KMS-11 (cell line): ENCODE measurements around the gene FNDC3B.

Experiments
- H2AFZ ChIP-seq: fragments of 200-600 bp; sonication (generic); 2 replicates; pipeline ENCODE4 v1.6.1; 2016; ENCODE audit warnings: antibody characterized with exemption, mixed run types, low read depth
- H3K27ac ChIP-seq: fragments of 200-600 bp; sonication (generic); 2 replicates; pipeline ENCODE4 v1.6.1; 2016; ENCODE audit warnings: mild to moderate bottlenecking, mixed run types
- H3K27me3 ChIP-seq: fragments of 200-600 bp; sonication (generic); 2 replicates; pipeline ENCODE4 v1.6.1; 2017; ENCODE audit warnings: mild to moderate bottlenecking, low read depth, mixed run types, moderate library complexity; ENCODE audit not compliant: insufficient read depth
- H3K36me3 ChIP-seq: fragments of 200-600 bp; sonication (generic); 2 replicates; pipeline ENCODE4 v1.6.1; 2017; ENCODE audit warnings: mild to moderate bottlenecking, mixed run types; ENCODE audit not compliant: insufficient read depth
- H3K4me1 ChIP-seq: fragments of 200-600 bp; sonication (generic); 2 replicates; pipeline ENCODE4 v1.6.1; 2016; ENCODE audit warnings: mild to moderate bottlenecking, low read depth, mixed run types; ENCODE audit not compliant: poor library complexity, severe bottlenecking
- H3K4me2 ChIP-seq: fragments of 200-600 bp; sonication (generic); 2 replicates; pipeline ENCODE4 v1.7.0; 2016; ENCODE audit warnings: mild to moderate bottlenecking, mixed run types
- H3K4me3 ChIP-seq: fragments of 200-600 bp; sonication (generic); IDR thresholded peaks from 2 replicates; pipeline ENCODE4 v1.6.1; 2017; ENCODE audit warnings: low read depth, low read length, mixed read lengths; ENCODE audit not compliant: insufficient read depth
- H3K79me2 ChIP-seq: fragments of 200-600 bp; sonication (generic); 2 replicates; pipeline ENCODE4 v1.6.1; 2016; ENCODE audit warnings: low read depth, mixed run types; ENCODE audit not compliant: insufficient read depth
- H3K9ac ChIP-seq: fragments of 200-600 bp; sonication (generic); 2 replicates; pipeline ENCODE4 v1.6.1; 2016; ENCODE audit warnings: mild to moderate bottlenecking, mixed run types
- H4K20me1 ChIP-seq: fragments of 200-600 bp; sonication (generic); 2 replicates; pipeline ENCODE4 v1.6.1; 2016; ENCODE audit warnings: mild to moderate bottlenecking, mixed run types; ENCODE audit not compliant: insufficient read depth
- CTCF ChIP-seq: fragments of 200-600 bp; sonication (generic); conservative IDR thresholded peaks from 2 replicates; pipeline ENCODE4 v1.6.1; 2017; ENCODE audit warnings: low read depth, mild to moderate bottlenecking, antibody characterized with exemption, low read length, moderate library complexity, mixed read lengths

Gene FNDC3B

GRCh38 chr3:172415323-172415722 is 375.9 kb downstream of the FNDC3B start:
- Histone ChIP-seq H3K79me2 (no peaks in the 10 kb centered on the region), H3K27me3 (no peaks in the 10 kb centered on the region), H3K9ac (no peak overlapping the region), H3K4me3 (no peak overlapping the region), H3K36me3 (no peaks in the 10 kb centered on the region), H4K20me1 (no peaks in the 10 kb centered on the region), H3K4me2 (no peak overlapping the region; the same call in 1 of the 2 replicates), H3K27ac (no peak overlapping the region), H2AFZ (no peak overlapping the region), H3K4me1 (peaks cover 10% of the 10 kb centered on the region)
- TF ChIP-seq CTCF = no peak

GRCh38 chr3:172437713-172438112 is 398.3 kb downstream of the FNDC3B start:
- Histone ChIP-seq H3K4me1 (no peaks in the 10 kb centered on the region), H3K4me2 (no peak overlapping the region), H3K4me3 (no peak overlapping the region), H3K9ac (no peak overlapping the region), H3K36me3 (no peaks in the 10 kb centered on the region), H2AFZ (no peak overlapping the region), H4K20me1 (no peaks in the 10 kb centered on the region), H3K79me2 (no peaks in the 10 kb centered on the region), H3K27ac (no peak overlapping the region), H3K27me3 (no peaks in the 10 kb centered on the region)
- no peak for TF ChIP-seq CTCF

- no peak for TF ChIP-seq CTCF
- no peaks in the 10 kb centered on the region for H3K36me3 ChIP-seq
- no peaks in the 10 kb centered on the region for H4K20me1 ChIP-seq
- no peaks in the 10 kb centered on the region for H3K4me1 ChIP-seq
- H2AFZ ChIP-seq = no peak overlapping the region
- no peak overlapping the region for H3K9ac ChIP-seq
- no peak overlapping the region for H3K4me3 ChIP-seq
- H3K79me2 ChIP-seq = no peaks in the 10 kb centered on the region
- no peak overlapping the region for H3K4me2 ChIP-seq
- H3K27ac ChIP-seq = no peak overlapping the region
- H3K27me3 ChIP-seq = no peaks in the 10 kb centered on the region
Measured at GRCh38 chr3:172438186-172438585, 398.8 kb downstream of the FNDC3B start.

- H4K20me1 ChIP-seq = no peaks in the 10 kb centered on the region
- TF ChIP-seq CTCF = no peak
- no peak overlapping the region for H3K4me3 ChIP-seq
- H2AFZ ChIP-seq = no peak overlapping the region
- no peak overlapping the region for H3K4me2 ChIP-seq
- no peaks in the 10 kb centered on the region for H3K79me2 ChIP-seq
- H3K4me1 ChIP-seq = no peaks in the 10 kb centered on the region
- no peaks in the 10 kb centered on the region for H3K27me3 ChIP-seq
- no peak overlapping the region for H3K27ac ChIP-seq
- no peak overlapping the region for H3K9ac ChIP-seq
- H3K36me3 ChIP-seq = no peaks in the 10 kb centered on the region
Measured at GRCh38 chr3:172441581-172441980, 402.2 kb downstream of the FNDC3B start.
